GM12865 (cell line): ENCODE results near the gene PXK.
"Not testable (repeated sequence)": the region's sequence is repeated elsewhere in the genome, so short reads cannot be mapped to it uniquely, and the experiment has no call there.

Source experiments
- DNase-seq: peaks from one replicate; pipeline ENCODE4 v3.0.0; 2010; ENCODE audit warnings: low read depth
- H3K4me3 ChIP-seq: 2 replicates; pipeline ENCODE4 v1.5.1; 2011; ENCODE audit warnings: mild to moderate bottlenecking, low read depth, low read length, control low read depth
- CTCF ChIP-seq: IDR thresholded peaks from 2 replicates; pipeline ENCODE4 v1.5.1; 2011; ENCODE audit warnings: low read length, control low read depth, low read depth, inconsistent platforms; ENCODE audit not compliant: insufficient read depth; ENCODE audit errors: missing control alignments

Gene PXK

GRCh38 chr3:58332575-58333188 is at the start of gene PXK:
PXK (plus strand) TSS chr3:58332892; CDS start chr3:58332989, 97 bp downstream.
- TF ChIP-seq CTCF: no peak
- H3K4me3 ChIP-seq: peak within 1 kb of the TSS; percentile 56
- DNase-seq: peak; percentile 88

- no peak overlapping the region for H3K4me3 ChIP-seq
- DNase-seq: no peak
- no peak for TF ChIP-seq CTCF
Observed at GRCh38 chr3:58285334-58285733, 47.4 kb upstream of the PXK start.

- no peak overlapping the region for H3K4me3 ChIP-seq
- TF ChIP-seq CTCF: no peak
- DNase-seq: no peak
Observed at GRCh38 chr3:58287354-58287753, 45.3 kb upstream of the PXK start.

GRCh38 chr3:58288011-58288728 is 44.5 kb upstream of the PXK start:
- no peak overlapping the region for H3K4me3 ChIP-seq

GRCh38 chr3:58288964-58289613 is 43.6 kb upstream of the PXK start:
- not testable (repeated sequence) for DNase-seq, H3K4me3 ChIP-seq

More at GRCh38 chr3:58288011-58288728, 44.5 kb upstream of the PXK start:
- no peak for TF ChIP-seq CTCF
- DNase-seq: no peak

GRCh38 chr3:58290446-58290845 is 42.2 kb upstream of the PXK start:
- not testable (repeated sequence) for DNase-seq, H3K4me3 ChIP-seq

GRCh38 chr3:58291671-58292338 is 40.9 kb upstream of the PXK start:
- no peak overlapping the region for H3K4me3 ChIP-seq
- no peak for DNase-seq
- no peak for TF ChIP-seq CTCF
